AG09319 (cell line): ENCODE data around the gene MEI4.

Experiments
- DNase-seq: peaks from one replicate; pipeline ENCODE4 v3.0.0-alpha.2; 2010; ENCODE audit warnings: low read depth; ENCODE audit errors: extremely low read depth
- CTCF ChIP-seq: IDR thresholded peaks from 2 replicates; pipeline ENCODE4 v1.5.1; 2011; ENCODE audit warnings: low read depth, mild to moderate bottlenecking, inconsistent platforms, low read length, moderate library complexity

Gene MEI4

DNA sequence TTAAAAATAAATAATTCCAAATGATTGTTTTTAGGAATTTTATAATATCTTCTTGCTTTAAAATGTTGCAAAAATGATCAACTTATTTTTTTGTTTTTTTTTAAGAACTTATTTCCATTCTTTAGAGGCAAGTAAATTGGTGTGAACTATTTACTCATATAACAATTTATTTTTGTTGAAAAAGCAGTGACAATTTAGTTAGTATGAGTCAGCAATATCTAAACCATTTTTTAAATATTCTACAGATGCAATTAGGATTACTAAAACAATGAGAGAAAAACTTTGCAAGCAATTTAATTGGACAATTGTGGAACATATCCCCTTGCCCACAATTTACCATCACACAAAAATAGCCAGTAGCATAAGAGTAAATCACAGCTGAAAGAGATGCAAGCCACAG, 319.5 kb downstream of the MEI4 start:
- TF ChIP-seq CTCF: no peak
- no peak for DNase-seq
